GM19239 (cell line): ENCODE measurements around the gene RING1.

Experiments used
- DNase-seq: peaks from one replicate; pipeline ENCODE4 v3.0.0; 2011; ENCODE audit warnings: low spot score; ENCODE audit not compliant: insufficient read length
- FAIRE-seq: peaks from 2 replicates; lab custom pipeline; 2011; peaks lifted over from hg19 to GRCh38; lab: Jason Lieb, UNC

The RING1 gene

DNA sequence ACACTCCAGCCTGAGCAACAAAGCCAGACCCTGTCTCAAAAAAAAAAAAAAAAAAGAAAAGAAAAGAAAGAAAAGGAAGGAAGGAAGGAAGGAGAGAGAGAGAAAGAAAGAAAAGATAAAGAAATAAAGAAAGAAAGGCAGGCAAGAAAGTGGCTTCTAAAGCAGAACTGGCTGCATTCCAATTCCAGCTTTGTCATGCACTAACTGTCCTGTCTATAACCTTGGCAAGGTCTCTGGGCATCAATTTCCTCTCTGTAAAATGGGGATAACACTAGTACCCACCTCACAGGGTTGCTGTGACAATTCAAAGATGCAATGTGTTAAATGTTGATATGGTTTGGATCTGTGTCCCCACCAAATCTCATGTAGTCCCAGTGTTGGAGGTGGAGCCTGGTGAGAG, 28.0 kb downstream of the RING1 start:
- DNase-seq (no peak), FAIRE-seq (no peak)

DNA sequence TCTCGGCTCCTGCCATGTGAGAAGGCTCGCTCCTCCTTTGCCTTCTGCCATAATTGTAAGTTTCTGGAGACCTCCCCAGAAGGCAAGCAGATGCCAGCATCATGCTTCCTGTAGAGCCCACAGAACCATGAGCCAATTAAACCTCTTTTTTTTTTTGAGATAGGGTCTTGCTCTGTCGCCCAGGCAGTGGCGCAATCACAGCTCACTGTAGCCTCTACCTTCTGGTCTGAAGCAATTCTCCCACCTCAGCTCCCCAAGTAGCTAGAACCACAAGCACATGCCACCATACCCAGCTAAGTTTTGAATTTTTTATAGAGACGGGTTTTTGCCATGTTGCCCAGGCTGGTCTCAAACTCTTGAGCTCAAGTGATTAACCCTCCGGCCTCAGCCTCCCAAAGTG, 28.6 kb downstream of the RING1 start:
- DNase-seq (no peak), FAIRE-seq (no peak)

DNA sequence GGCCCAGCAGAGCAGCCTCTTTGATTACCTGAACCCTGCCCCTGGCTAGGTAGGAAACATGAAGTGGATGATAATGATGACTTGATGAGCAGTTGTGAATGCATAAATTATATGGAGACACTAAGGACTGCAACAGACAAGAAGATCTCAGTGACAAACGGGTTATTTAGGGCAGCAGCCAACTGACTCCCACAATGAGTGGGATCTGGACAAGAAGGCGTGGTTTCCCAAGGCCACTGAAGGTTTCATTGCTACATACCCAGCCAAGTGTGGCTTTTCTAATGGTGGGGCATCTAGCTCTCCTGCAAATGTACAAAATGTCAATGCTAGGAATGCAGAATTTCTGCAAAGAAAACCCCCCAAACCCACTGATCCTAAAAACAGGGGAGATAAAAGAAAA, 29.4 kb downstream of the RING1 start:
- DNase-seq: no peak
- FAIRE-seq: no peak

DNA sequence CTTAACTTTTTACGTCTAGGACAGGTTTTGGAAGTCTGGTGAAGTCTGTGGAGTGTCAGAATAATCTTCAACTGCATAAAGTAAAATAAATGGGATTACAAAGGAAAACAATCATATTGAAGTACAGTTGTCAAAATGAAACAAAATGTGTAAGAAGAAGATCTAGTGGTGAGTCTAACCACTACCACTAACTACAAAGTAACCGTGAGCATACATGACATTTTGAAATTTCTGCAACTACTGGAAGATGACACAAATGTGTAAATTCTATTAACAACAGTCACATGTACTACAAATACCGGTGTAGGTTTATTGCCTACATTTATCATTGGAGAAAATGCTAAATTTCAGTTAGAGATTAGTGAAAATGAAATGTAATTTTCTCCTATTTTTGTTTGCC, 33.7 kb downstream of the RING1 start:
- DNase-seq (no peak), FAIRE-seq (no peak)

DNA sequence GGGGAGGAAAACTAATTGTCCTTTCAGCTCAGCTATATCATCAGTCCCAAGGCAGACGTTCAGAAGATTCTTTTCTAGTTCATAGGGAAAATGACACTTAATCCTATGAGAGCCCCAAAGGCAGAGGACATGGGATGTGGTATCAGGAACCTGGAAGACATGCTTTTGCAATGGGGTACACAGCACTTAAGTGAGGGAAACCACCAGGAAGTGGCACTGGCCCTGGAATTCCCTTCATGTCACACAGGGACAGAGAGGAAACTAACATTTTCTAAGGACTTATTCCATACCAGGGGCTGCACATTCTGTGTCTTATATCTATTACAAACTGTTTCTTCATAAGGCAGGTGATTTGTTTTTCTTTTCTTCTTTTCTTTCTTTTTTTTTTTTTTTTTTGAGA, 35.2 kb downstream of the RING1 start:
- DNase-seq (no peak), FAIRE-seq (no peak)

DNA sequence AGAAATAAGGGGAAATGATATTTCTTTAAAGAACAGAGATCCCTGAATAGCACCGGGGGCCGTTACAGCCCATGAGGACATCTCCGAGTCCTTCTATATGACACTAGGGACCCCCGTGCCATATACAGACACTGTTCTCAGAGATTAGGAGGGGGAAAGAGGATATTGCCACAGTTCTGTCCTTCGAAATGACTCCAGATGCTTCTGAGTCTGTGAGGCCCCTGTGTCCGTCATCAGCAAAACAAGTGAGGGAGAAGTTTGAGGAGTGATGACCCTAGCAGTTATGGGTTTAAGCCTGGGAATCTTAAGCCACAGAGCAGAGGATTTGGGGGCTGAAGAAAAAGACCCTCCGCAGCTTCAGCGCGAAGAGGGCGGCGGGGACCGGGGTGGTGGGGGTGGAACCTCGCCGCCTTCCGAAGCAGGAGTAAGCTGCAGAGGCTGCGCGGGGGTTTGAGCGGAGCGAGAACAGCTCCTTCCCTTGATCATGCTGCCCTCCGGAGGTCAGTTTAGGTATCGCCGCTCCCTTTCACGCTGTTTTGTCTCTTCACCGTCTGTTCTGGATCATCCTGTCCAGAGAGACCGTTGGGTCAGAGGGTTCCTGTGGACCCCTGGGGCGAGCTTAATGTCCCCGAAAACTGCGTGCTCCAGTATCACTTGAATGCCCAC, 39.8 kb downstream of the RING1 start:
- FAIRE-seq: peak; percentile 95
- peak; percentile 56 for DNase-seq

DNA sequence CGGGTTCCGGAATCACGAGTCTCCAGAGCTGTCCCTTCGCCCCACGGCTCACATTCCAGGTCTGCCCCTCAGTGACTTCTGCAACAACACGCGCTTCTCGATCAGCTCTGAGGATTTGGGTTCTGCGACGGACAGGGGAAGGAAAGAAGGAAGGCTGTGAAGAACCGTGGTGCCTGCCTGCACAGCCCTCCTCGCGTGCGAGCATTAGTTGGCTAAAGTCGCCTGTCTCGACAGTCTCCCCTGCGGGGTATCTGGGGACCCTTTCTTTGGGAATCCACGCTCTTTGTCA, 40.3 kb downstream of the RING1 start:
- DNase-seq (no peak), FAIRE-seq (no peak)

DNA sequence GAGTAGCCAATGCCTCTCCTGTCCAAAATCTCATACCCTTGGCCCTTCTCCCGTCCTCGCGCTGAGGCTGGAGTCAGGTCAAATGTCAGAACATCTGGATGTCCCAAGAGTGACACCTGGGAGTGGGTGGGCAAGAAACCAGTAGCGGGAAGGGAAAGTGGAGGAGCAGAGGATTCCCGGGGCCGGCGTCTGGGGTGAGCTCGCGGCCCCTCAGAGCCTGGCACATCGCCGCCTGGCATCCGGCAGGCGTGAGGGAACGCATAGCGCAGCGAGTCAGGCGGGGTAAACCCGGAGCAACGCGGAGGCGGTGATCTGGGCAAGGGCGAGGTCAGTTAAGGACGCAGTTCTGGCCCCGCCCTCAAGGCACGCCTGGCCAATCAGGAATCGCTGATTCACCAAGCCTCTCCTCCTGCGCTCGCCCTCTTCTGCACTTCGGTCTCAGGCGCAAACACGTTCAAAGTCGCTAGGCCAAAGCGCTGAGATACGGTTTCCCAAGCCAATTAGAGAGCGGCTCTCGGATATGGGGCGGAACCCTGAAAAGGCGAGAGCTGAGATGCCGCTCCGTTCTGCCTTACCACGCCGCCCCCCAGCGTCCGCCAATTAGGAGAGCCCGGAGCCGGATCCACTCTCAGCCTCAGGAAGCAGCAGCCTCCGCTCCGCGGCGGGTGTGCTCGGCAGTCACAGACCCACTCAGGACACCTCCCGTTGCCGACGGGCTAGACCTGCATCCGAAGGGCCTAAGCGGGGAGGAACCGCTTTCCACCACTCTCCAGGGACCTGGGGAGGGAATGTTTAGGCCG, 40.8 kb downstream of the RING1 start:
- FAIRE-seq (peak; percentile 95), DNase-seq (peak; percentile 76)

DNA sequence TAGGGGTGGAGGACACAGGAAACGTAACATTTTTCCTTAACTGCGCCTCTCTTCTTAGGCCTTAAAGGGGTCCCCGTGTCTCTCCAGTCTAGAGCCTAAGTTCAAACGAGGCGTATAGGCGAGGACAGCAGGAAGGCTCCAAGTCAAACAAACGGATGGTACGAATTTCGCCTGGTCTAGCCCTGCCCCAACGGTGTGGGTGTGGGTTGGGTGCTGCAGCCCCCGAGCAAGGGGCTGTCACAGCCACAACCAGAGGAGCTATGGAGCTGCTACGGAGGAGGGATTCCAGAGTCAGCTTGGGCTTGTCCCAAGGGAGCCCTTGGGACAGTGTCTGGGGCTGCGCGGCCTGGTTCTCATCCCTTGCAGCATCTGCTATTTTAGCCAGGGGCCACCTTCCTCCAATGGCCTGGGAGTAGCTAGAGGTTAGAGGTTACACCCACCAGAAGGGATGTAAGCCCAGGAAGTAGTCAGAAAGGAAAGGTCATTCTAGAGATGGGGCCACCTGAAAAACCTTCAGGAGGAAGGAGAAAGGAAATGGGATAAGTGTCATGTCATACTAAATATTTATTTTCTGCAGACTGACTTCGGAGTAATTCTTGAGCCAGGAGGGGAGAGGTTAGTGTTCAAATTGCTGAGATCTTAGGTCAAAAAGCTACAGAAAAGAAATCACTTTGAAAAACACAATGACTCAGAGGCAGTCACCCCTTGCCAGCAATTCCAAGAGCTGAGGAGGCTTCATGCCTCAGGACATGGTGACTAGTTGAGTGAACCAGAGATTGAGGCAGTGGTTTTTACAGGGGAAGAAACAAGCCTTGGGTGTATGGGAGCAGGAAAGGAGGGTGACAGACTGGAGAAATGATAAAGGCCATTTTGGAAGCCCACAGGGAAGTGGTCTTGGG, 41.7 kb downstream of the RING1 start:
- no peak for DNase-seq
- FAIRE-seq: peak; percentile 21

DNA sequence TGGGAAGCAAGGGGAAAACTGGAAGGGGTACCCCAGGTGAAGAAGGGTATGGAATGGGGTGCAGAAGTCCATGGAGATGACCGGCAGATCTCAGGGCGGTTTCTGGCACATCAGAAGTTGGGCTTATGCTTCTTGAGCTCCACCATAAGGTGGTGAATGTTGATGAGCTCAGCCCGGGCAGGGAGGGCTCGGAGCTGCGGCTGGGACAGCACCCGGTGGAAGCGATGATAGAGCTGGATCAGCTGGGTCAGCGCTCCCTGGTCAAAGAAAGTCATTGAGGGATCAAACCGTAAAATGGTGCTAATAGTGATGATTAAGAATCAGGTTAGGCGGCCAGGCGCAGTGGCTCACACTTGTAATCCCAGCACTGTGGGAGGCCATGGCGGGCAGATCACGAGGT, 42.4 kb downstream of the RING1 start:
- FAIRE-seq (no peak), DNase-seq (no peak)

DNA sequence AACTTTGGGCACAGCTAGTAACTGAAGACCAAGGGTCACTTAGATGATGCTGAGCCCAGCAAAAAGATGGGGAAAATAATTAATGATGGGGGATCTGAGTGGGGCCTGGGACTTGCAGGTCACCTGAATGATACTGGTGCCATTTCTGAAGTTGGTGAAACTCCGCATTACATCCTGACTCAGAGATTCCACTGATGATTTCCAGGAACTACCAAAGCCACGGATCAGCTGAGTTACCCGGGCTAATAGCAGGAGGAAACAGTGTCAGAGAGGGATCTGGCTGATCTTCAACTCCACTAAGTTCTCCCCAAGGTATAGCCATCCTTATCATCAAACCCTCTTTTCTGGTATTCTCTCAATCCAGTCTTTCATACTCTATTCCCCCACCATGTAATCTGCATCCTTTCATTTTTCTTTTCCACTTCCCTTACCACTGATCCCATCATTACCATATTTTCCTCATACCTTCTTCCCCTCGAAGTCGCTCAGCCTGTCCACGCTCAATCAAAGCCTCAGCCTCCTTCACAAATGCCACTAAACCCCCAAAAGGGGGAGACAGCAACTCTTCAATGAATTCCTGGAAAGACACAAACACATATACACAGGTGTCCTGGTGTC, 43.2 kb downstream of the RING1 start:
- no peak for FAIRE-seq

DNA sequence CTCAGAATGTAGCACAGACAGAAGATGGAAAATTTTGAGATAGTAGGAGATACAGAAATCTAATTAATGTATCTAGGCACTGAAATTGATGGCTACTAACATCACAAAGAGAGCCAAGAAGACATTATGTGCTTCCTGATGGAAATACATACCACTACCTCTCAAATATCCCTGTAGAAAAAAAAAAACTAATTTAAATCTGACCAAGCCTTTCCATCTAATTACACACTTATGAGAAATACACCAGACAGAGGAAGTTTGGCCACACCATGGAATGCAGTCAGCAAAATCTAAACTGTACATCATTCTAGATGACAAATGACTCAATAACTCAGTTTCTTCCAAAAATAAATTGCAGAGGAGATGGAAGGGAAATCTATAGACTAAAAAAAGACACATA, 44.5 kb downstream of the RING1 start:
- DNase-seq: no peak
- no peak for FAIRE-seq

More for the DNA sequence above, 43.2 kb downstream of the RING1 start:
- no peak for DNase-seq

DNA sequence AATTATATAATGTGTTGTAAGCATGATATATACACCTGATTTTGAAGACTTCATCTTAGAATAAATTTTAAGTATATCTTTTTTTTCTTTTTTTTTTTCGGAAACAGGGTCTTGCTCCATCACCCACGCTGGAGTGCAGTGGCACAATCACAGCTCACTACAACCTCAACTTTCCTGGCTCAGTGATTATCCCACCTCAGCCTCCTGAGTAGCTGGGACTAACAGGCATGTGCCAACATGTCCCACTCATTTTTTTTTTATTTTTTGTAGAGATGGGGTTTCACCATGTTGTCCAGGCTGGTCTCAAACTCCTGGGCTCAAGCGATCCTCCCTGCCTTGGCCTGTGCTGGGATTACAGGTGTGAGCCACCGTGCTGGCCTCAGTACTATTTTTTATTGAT, 46.3 kb downstream of the RING1 start:
- FAIRE-seq (no peak), DNase-seq (no peak)

DNA sequence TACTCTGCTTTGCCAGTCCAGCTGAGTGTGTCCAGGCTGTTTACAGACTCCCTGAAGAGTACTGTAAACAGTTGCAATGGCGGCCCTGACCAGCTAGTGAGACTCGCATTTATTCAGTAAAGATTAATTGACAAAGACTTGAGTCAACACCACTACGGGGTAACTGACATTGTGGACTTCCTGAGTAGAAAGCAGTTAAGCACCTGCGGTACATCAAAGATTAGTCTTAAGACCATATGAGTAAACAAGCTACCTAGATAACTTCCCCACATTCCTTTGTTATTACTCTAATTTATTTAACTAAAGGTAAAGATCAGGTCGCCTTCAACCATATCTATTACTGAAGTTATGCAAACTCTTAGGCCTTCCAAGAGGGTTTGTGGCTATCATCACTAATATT, 50.7 kb downstream of the RING1 start:
- DNase-seq: no peak
- no peak for FAIRE-seq
